SU-DHL-6 (cell line): ENCODE results near the gene KRT14.
"Not testable (repeated sequence)": the region's sequence is repeated elsewhere in the genome, so short reads cannot be mapped to it uniquely, and the experiment has no call there.

Experiments used
- H2AFZ ChIP-seq: fragments of 200-600 bp; sonication (generic); 2 replicates; pipeline ENCODE4 v1.6.1; 2014; ENCODE audit warnings: low read depth, mild to moderate bottlenecking, moderate library complexity, mixed read lengths, antibody characterized with exemption, low read length; ENCODE audit not compliant: severe bottlenecking
- H3F3A ChIP-seq: fragments of 200-600 bp; shearing (Covaris generic); 2 replicates; pipeline ENCODE4 v1.6.0; 2016; ENCODE audit warnings: antibody characterized with exemption, mild to moderate bottlenecking; ENCODE audit not compliant: insufficient read depth
- H3K27ac ChIP-seq: fragments of 200-600 bp; sonication (generic); 2 replicates; pipeline ENCODE4 v1.5.1; 2016; ENCODE audit warnings: low read depth, mild to moderate bottlenecking, low read length, moderate library complexity, mixed read lengths
- H3K27me3 ChIP-seq: fragments of 200-600 bp; sonication (generic), shearing (Covaris generic); 2 replicates; pipeline ENCODE4 v1.6.0; 2014; ENCODE audit warnings: mild to moderate bottlenecking, low read length
- H3K36me3 ChIP-seq: fragments of 200-600 bp; sonication (generic); 2 replicates; pipeline ENCODE4 v1.6.1; 2014; ENCODE audit warnings: mild to moderate bottlenecking, low read length, mixed read lengths
- H3K4me2 ChIP-seq: fragments of 300-600, 200-600 bp; shearing (Covaris generic), sonication (generic); 2 replicates; pipeline ENCODE4 v1.6.0; 2014; ENCODE audit warnings: low read length, low read depth, mild to moderate bottlenecking; ENCODE audit not compliant: poor library complexity, severe bottlenecking
- H3K4me3 ChIP-seq: fragments of 200-600 bp; sonication (generic); 2 replicates; pipeline ENCODE4 v1.5.1; 2014; ENCODE audit warnings: antibody characterized with exemption, low read length, mild to moderate bottlenecking, mixed read lengths; ENCODE audit not compliant: insufficient read depth, poor library complexity, severe bottlenecking
- H3K79me2 ChIP-seq: fragments of 200-600 bp; sonication (generic); 2 replicates; pipeline ENCODE4 v1.6.1; 2014; ENCODE audit warnings: mild to moderate bottlenecking, low read length, moderate library complexity; ENCODE audit not compliant: insufficient read depth
- H3K9ac ChIP-seq: fragments of 200-600 bp; sonication (generic); 2 replicates; pipeline ENCODE4 v1.7.0; 2014; ENCODE audit warnings: mild to moderate bottlenecking, low read length
- H3K9me2 ChIP-seq: fragments of 200-600 bp; sonication (generic); replicated peaks from 2 replicates; pipeline ENCODE4 v1.6.1; 2014; ENCODE audit warnings: low read length; ENCODE audit not compliant: insufficient read depth
- H3K9me3 ChIP-seq: fragments of 200-600 bp; sonication (generic); 2 replicates; pipeline ENCODE4 v1.6.1; 2014; ENCODE audit warnings: low read length, mixed read lengths; ENCODE audit not compliant: insufficient read depth
- H4K20me1 ChIP-seq: fragments of 200-600 bp; sonication (generic); 2 replicates; pipeline ENCODE4 v1.6.1; 2014; ENCODE audit warnings: low read depth, mild to moderate bottlenecking, antibody characterized with exemption, low read length, moderate library complexity, mixed read lengths
- EZH2phosphoT487 ChIP-seq: fragments of 200-600 bp; sonication (generic), shearing (Covaris generic); conservative IDR thresholded peaks from 2 replicates; pipeline ENCODE4 v1.6.1; 2018; ENCODE audit warnings: mild to moderate bottlenecking, antibody characterized with exemption, low read length, moderate library complexity, mixed read lengths
- TF ChIP-seq, protein P1 (sequence below): fragments of 200-600 bp; sonication (generic); IDR thresholded peaks from one replicate; pipeline ENCODE4 v1.5.1; 2017; ENCODE audit warnings: antibody characterized with exemption, mild to moderate bottlenecking, low read length, moderate library complexity; ENCODE audit not compliant: insufficient read depth, poor library complexity, severe bottlenecking

KRT14 gene

GRCh38 chr17:41545829-41546410 lies 40.8 kb downstream of the KRT14 start:
- Histone ChIP-seq H3K9me2 (no peaks in the 10 kb centered on the region), H3K27me3 (no peaks in the 10 kb centered on the region), H3K9me3 (no peaks in the 10 kb centered on the region), H3K4me2 (no peak overlapping the region), H4K20me1 (no peaks in the 10 kb centered on the region), H3K79me2 (no peaks in the 10 kb centered on the region), H3K27ac (no peak overlapping the region), H3K4me3 (no peak overlapping the region), H3K9ac (no peak overlapping the region), H2AFZ (no peak overlapping the region), H3F3A (no peaks in the 10 kb centered on the region), H3K36me3 (no peaks in the 10 kb centered on the region)
- no peak for TF ChIP-seq EZH2phosphoT487
- TF ChIP-seq, protein P1, sequence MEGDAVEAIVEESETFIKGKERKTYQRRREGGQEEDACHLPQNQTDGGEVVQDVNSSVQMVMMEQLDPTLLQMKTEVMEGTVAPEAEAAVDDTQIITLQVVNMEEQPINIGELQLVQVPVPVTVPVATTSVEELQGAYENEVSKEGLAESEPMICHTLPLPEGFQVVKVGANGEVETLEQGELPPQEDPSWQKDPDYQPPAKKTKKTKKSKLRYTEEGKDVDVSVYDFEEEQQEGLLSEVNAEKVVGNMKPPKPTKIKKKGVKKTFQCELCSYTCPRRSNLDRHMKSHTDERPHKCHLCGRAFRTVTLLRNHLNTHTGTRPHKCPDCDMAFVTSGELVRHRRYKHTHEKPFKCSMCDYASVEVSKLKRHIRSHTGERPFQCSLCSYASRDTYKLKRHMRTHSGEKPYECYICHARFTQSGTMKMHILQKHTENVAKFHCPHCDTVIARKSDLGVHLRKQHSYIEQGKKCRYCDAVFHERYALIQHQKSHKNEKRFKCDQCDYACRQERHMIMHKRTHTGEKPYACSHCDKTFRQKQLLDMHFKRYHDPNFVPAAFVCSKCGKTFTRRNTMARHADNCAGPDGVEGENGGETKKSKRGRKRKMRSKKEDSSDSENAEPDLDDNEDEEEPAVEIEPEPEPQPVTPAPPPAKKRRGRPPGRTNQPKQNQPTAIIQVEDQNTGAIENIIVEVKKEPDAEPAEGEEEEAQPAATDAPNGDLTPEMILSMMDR = no peak

GRCh38 chr17:41544935-41545334 lies 41.8 kb downstream of the KRT14 start:
- no peak overlapping the region for H3K4me2 ChIP-seq
- H4K20me1 ChIP-seq = no peaks in the 10 kb centered on the region
- no peak overlapping the region for H2AFZ ChIP-seq
- no peaks in the 10 kb centered on the region for H3K79me2 ChIP-seq
- no peak overlapping the region for H3K4me3 ChIP-seq
- TF ChIP-seq EZH2phosphoT487 = no peak
- TF ChIP-seq, protein P1 = no peak
- H3K36me3 ChIP-seq = no peaks in the 10 kb centered on the region
- no peak overlapping the region for H3K9ac ChIP-seq
- no peaks in the 10 kb centered on the region for H3K9me3 ChIP-seq
- no peak overlapping the region for H3K27ac ChIP-seq
- no peaks in the 10 kb centered on the region for H3F3A ChIP-seq
- H3K27me3 ChIP-seq = no peaks in the 10 kb centered on the region
- H3K9me2 ChIP-seq = no peaks in the 10 kb centered on the region

DNA sequence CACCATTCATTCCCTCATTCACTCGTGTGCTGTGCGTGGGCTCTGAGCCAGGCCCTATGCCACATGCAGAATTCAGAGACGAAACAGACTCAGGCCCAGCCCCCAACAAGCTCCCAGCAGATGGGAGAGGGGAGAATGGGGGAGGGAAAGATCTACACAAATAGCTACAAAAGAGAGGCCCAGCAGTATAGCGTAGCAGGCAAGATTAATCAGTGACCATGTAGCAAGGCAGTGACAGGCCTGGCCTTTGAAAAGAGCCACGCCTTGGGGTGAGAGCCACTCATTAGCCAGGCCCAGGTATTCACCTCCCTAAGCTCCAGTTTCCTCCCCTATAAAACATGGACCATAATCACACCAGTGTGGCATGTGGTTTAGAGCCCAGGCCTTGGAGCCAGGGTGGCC lies 42.2 kb downstream of the KRT14 start:
- Histone ChIP-seq H3K79me2 (no peaks in the 10 kb centered on the region), H3K9me2 (no peaks in the 10 kb centered on the region), H3K27me3 (no peaks in the 10 kb centered on the region), H3F3A (no peaks in the 10 kb centered on the region), H2AFZ (no peak overlapping the region), H3K9me3 (no peaks in the 10 kb centered on the region), H3K9ac (no peak overlapping the region), H3K4me3 (no peak overlapping the region), H3K36me3 (no peaks in the 10 kb centered on the region), H3K27ac (no peak overlapping the region), H3K4me2 (no peak overlapping the region), H4K20me1 (no peaks in the 10 kb centered on the region)
- TF ChIP-seq, protein P1 = no peak
- TF ChIP-seq EZH2phosphoT487 = no peak

DNA sequence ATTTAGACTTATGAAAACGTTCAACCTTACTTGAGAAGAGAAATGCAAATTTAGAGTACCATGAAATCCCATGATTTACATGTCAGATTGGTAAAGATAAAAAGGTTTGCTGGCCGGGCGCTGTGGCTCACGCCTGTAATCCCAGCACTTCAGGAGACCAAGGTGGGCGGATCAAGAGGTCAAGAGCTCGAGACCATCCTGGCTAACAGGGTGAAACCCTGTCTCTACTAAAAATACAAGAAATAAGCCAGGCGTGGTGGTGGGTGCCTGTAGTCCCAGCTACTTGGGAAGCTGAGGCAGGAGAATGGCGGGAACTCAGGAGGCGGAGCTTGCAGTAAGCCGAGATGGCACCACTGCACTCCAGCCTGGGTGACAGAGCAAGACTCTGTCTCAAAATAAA lies 43.9 kb downstream of the KRT14 start:
- not testable (repeated sequence) for H3K4me3 ChIP-seq, H3K9me2 ChIP-seq, H3K36me3 ChIP-seq, H3K9ac ChIP-seq, H3K27me3 ChIP-seq, H3K27ac ChIP-seq, H3K4me2 ChIP-seq, H2AFZ ChIP-seq, H3K9me3 ChIP-seq, H3K79me2 ChIP-seq, H4K20me1 ChIP-seq, H3F3A ChIP-seq
